Spleen (tissue), 11 donors: ENCODE measurements around the gene VANGL1. TPM values are rescaled to one million over a fixed set of nuclear protein-coding genes. Genes with fewer than 3 reads are reported as not detected.

Experiments used
- DNase-seq: peaks from one replicate; pipeline ENCODE4 v3.0.0-alpha.2; 2020
- H3K27ac ChIP-seq, 8 donors: fragments of 200-600 bp; sonication (generic) in 7 of 8; 1 replicate in 4 of 8; 2 replicates in 4 of 8; pipeline versions ENCODE4 v1.5.0 to v1.8.0; 2016 to 2021; ENCODE audit warnings: inconsistent platforms in 4 of 8, mild to moderate bottlenecking in 4 of 8, moderate library complexity in 1 of 8
- H3K27me3 ChIP-seq, 7 donors: fragments of 200-600 bp; sonication (generic) in 6 of 7; replicated peaks in 1 of 7; 1 replicate in 4 of 7; 2 replicates in 3 of 7; pipeline versions ENCODE4 v1.5.0 to v1.8.0; 2016 to 2021; ENCODE audit warnings: inconsistent platforms in 3 of 7, mild to moderate bottlenecking in 1 of 7
- H3K36me3 ChIP-seq, 6 donors: fragments of 200-600 bp; sonication (generic) in 5 of 6; 1 replicate in 4 of 6; 2 replicates in 2 of 6; pipeline versions ENCODE4 v1.5.0 to v1.8.0; 2016 to 2021; ENCODE audit warnings: inconsistent platforms in 2 of 6
- H3K4me1 ChIP-seq, 6 donors: fragments of 200-600 bp; sonication (generic) in 5 of 6; 1 replicate in 3 of 6; 2 replicates in 3 of 6; pipeline versions ENCODE4 v1.5.0 to v1.8.0; 2016 to 2021; ENCODE audit warnings: inconsistent platforms in 3 of 6
- H3K4me3 ChIP-seq, 8 donors: fragments of 200-600 bp; sonication (generic) in 7 of 8; 1 replicate in 4 of 8; 2 replicates in 4 of 8; pipeline versions ENCODE4 v1.5.0 to v1.8.0; 2016 to 2021; ENCODE audit warnings: inconsistent platforms in 4 of 8, mild to moderate bottlenecking in 4 of 8, moderate library complexity in 2 of 8
- H3K9me3 ChIP-seq, 8 donors: fragments of 200-600 bp; sonication (generic) in 7 of 8; 1 replicate in 4 of 8; 2 replicates in 4 of 8; pipeline versions ENCODE4 v1.5.0 to v1.8.0; 2016 to 2021; ENCODE audit warnings: inconsistent platforms in 4 of 8
- CTCF ChIP-seq, 11 experiments: fragments of 200-600 bp in 7 of 11; fragments of 450-650 bp in 4 of 11; sonication (generic) in 4 of 11; IDR thresholded peaks in 8 of 11; conservative IDR thresholded peaks in 3 of 11; 1 replicate in 7 of 11; 2 replicates in 4 of 11; pipeline versions ENCODE4 v1.4.0 to v1.8.0; 2016 to 2021; ENCODE audit warnings: antibody characterized with exemption in 11 of 11, inconsistent platforms in 4 of 11, mild to moderate bottlenecking in 1 of 11
- POLR2A ChIP-seq, 3 donors: fragments of 450-650 bp; IDR thresholded peaks; one replicate each; pipeline ENCODE4 v1.5.1; 2017; ENCODE audit warnings: antibody characterized with exemption in 3 of 3, mild to moderate bottlenecking in 1 of 3
- POLR2AphosphoS5 ChIP-seq, 3 donors: sonication (generic); formaldehyde crosslinking; IDR thresholded peaks; one replicate each; pipeline ENCODE4 v1.5.1; 2017; ENCODE audit warnings: antibody characterized with exemption in 3 of 3
- WGBS, 5 donors: extraction: QIAGEN DNeasy Blood & Tissue Kit in 3 of 5; methylation state at CpG; one replicate each; pipeline versions ENCODE4 v1.1.5 to v1.1.7; 2013 to 2018; 5-methylcytosine and 5-hydroxymethylcytosine counted together
- intact Hi-C: fragments of 100-400 bp; cut with DNase I; formaldehyde crosslinking; loops from one replicate; pipeline ENCODE4 v1.15.0; 2023; ENCODE audit warnings: low total_unique reads
- polyA plus RNA-seq, 3 donors: library from polyadenylated mRNA; stranded (reverse); fragments of 200-250 nt; gene quantifications; one replicate each; pipeline ENCODE4 v1.2.1, GENCODE V29; 2013
- total RNA-seq, 7 donors: library from RNA; depleted of rRNA in 3 of 7; stranded (reverse); fragments of >200 nt in 3 of 7; fragmentation: NEBNext Ultra II Directional in 4 of 7; extraction: Animal tissue kit (Norgen Biotek cat#: 25700) in 4 of 7; gene quantifications; one replicate each; pipeline versions ENCODE4 v1.1.0 to v1.2.1, GENCODE V29; 2016 to 2021
- donor health status: healthy with polysubstance abuse.
- donor health status: DM: no; HTN: no; CAD: no; lungs with moderate emphysema.
- donor health status: DM: no; HTN: no; CAD: no.
- donor health status: Bipolar disorder and iron deficiency.
- donor health status: healthy.
- donor health status: DM: no; HTN: no; CAD: no.
- donor health status: DM: yes; HTN: yes; CAD: no.

VANGL1 gene
- total and polyA plus RNA-seq, 10 donors, result 0.24 to 7.0 (median 4.3) TPM

- Histone ChIP-seq H3K4me3 (no peak overlapping the region), H3K27me3 (no peaks in the 10 kb centered on the region), H3K4me1 (no peaks in the 10 kb centered on the region), H3K27ac (no peak overlapping the region), H3K36me3 (peaks cover 0 to 40% (median 6%) of the 10 kb centered on the region in 6 donors), H3K9me3 (no peaks in the 10 kb centered on the region)
- intact Hi-C loops, result no loop called here
- no peak for TF ChIP-seq POLR2A (IDR thresholded peaks at IDR 0.05)
- no peak for TF ChIP-seq CTCF (IDR thresholded peaks at IDR 0.05 in 8 of 11, conservative IDR thresholded peaks at IDR 0.05 in 3 of 11)
- DNase-seq, result no peak
- WGBS, 5 donors, result 75 to 90% (median 82%) methylated on average over 1 of the region's 1 CpG
These were observed 26.8 kb downstream of the VANGL1 start for GRCh38 chr1:115668579-115668978.

- no peak overlapping the region for H3K4me3 ChIP-seq
- intact Hi-C loops, result no loop called here
- no peaks in the 10 kb centered on the region for H3K9me3 ChIP-seq
- no peaks in the 10 kb centered on the region for H3K27me3 ChIP-seq
- DNase-seq, result no peak
- H3K4me1 ChIP-seq, result no peaks in the 10 kb centered on the region
- TF ChIP-seq CTCF (IDR thresholded peaks at IDR 0.05 in 8 of 11, conservative IDR thresholded peaks at IDR 0.05 in 3 of 11), result no peak
- no peak for TF ChIP-seq POLR2AphosphoS5 (IDR thresholded peaks at IDR 0.05)
- TF ChIP-seq POLR2A (IDR thresholded peaks at IDR 0.05), result no peak
- H3K27ac ChIP-seq, result no peak overlapping the region
- WGBS, 5 donors, result 89 to 97% (median 92%) methylated on average over 5 of the region's 5 CpGs
- peaks cover 0 to 34% (median 1%) of the 10 kb centered on the region in 6 donors for H3K36me3 ChIP-seq
These were observed 27.4 kb downstream of the VANGL1 start for GRCh38 chr1:115669002-115669673.

- intact Hi-C loops, result no loop called here
- Histone ChIP-seq H3K27ac (no peak overlapping the region), H3K9me3 (no peaks in the 10 kb centered on the region), H3K27me3 (no peaks in the 10 kb centered on the region), H3K4me3 (no peak overlapping the region), H3K4me1 (no peaks in the 10 kb centered on the region), H3K36me3 (peaks cover 0 to 30% (median 0%) of the 10 kb centered on the region in 6 donors)
- WGBS, 5 donors, result 69 to 100% (median 94%) methylated on average over 1 of the region's 1 CpG
- TF ChIP-seq POLR2A (IDR thresholded peaks at IDR 0.05), result no peak
- TF ChIP-seq POLR2AphosphoS5 (IDR thresholded peaks at IDR 0.05), result no peak
- TF ChIP-seq CTCF (IDR thresholded peaks at IDR 0.05 in 8 of 11, conservative IDR thresholded peaks at IDR 0.05 in 3 of 11), result no peak
- DNase-seq, result no peak
These were observed 28.1 kb downstream of the VANGL1 start for GRCh38 chr1:115669886-115670285.

- no peak for DNase-seq
- intact Hi-C loops, result no loop called here
- H3K9me3 ChIP-seq, result no peaks in the 10 kb centered on the region
- peaks cover 0 to 22% (median 0%) of the 10 kb centered on the region in 6 donors for H3K36me3 ChIP-seq
- no peaks in the 10 kb centered on the region for H3K27me3 ChIP-seq
- 48 to 71% (median 60%) methylated on average over 11 to 14 of the region's 14 CpGs for WGBS, 5 donors
- no peak overlapping the region for H3K27ac ChIP-seq
- H3K4me1 ChIP-seq, result no peaks in the 10 kb centered on the region
- TF ChIP-seq POLR2A (IDR thresholded peaks at IDR 0.05), result no peak
- TF ChIP-seq CTCF (IDR thresholded peaks at IDR 0.05 in 8 of 11, conservative IDR thresholded peaks at IDR 0.05 in 3 of 11), result no peak
- no peak for TF ChIP-seq POLR2AphosphoS5 (IDR thresholded peaks at IDR 0.05)
- no peak overlapping the region for H3K4me3 ChIP-seq
These were observed 28.9 kb downstream of the VANGL1 start for GRCh38 chr1:115670476-115671175.
